ENCODE data around the gene SAMHD1. TPM values are rescaled to one million over a fixed set of nuclear protein-coding genes. Genes with fewer than 3 reads are reported as not detected.
A peak's percentile ranks its signal among the peaks of the same experiment; 100 is the strongest.

The SAMHD1 gene
- total and polyA plus RNA-seq, 9 of the 15 experiments (the other 6 are each of a cell fraction or from before 2014, with no cell fraction given): 6.8 to 20.4 (median 14.8) TPM

- Histone ChIP-seq H3K9ac (ENCODE audit: insufficient read depth in 1 of 2, low read depth in 2 of 2, low read length in 2 of 2) (peak overlapping the region; percentile 61 to 98), H3K79me2 (ENCODE audit: control insufficient read depth, insufficient read depth, low read length) (peaks cover 6% of the 10 kb centered on the region; the same call in 2 of the 3 replicates), H3K27ac (ENCODE audit: extremely low read depth, low read depth, low read length) (peak overlapping the region; percentile 69), H3K4me2 (ENCODE audit: insufficient read depth, low read length) (peak overlapping the region; percentile 65), H4K20me1 (replicated peaks; ENCODE audit: control insufficient read depth, insufficient read depth, low read length) (no peaks in the 10 kb centered on the region), H3K9me3 (replicated peaks; ENCODE audit: control insufficient read depth, insufficient read depth, low read depth, low read length) (no peaks in the 10 kb centered on the region), H2AFZ (ENCODE audit: low read depth, low read length) (peak overlapping the region; percentile 84), H3K27me3 (ENCODE audit: control insufficient read depth in 2 of 2, insufficient read depth in 2 of 2, low read length in 2 of 2) (no peaks in the 10 kb centered on the region), H3K4me3 (peak overlapping the region; percentile 83), H3K36me3 (ENCODE audit: control insufficient read depth, insufficient read depth, low read length) (no peaks in the 10 kb centered on the region), H3K9me1 (ENCODE audit: control insufficient read depth, insufficient read depth, low read length) (no peaks in the 10 kb centered on the region), H3K4me1 (replicated peaks in 1 of 2; ENCODE audit: control insufficient read depth in 2 of 2, insufficient read depth in 2 of 2, low read length in 2 of 2) (peaks cover 17 to 19% of the 10 kb centered on the region in 2 experiments; a peak in 4 of 5 replicates)
- FAIRE-seq: no peak
- DNase-seq (ENCODE audit: extremely low read depth in 1 of 4, low spot score in 3 of 4): no peak
- CTCF ChIA-PET (ENCODE audit: low intra/inter-chr PET ratio): interaction anchor here (0.7 kb wide), 1 partner anchor 206 kb away, joined by 4 read pairs; no protein-coding TSS in a partner anchor
- TSS peak; percentile 95 for BruUV-seq (replicated peaks)
- POLR2A ChIA-PET: interaction anchor here (0.6 kb wide), 1 partner anchor 97 kb away, joined by 3 read pairs; no protein-coding TSS in a partner anchor
- WGBS (ENCODE audit: insufficient coverage, low coverage, missing lambda C conversion rate): 31% methylated on average over 11 of the region's 11 CpGs
- peak; percentile 15 for ATAC-seq
- intact Hi-C loops (cut with micrococcal nuclease): loop anchor here (5.0 kb wide), 1 partner anchor 380 kb away; the partner anchor contains the start of gene TGIF2
- in situ Hi-C loops (cut with MboI): no loop called here
- no peak for TF ChIP-seq NR3C1 (CRISPR knock-in tag; IDR thresholded peaks at IDR 0.05)
- peak; percentile 27; the same call in 1 of the 2 replicates for TF ChIP-seq REST (IDR thresholded peaks at IDR 0.05; ENCODE audit: borderline replicate concordance)
- no peak for TF ChIP-seq REST (CRISPR knock-in tag; IDR thresholded peaks at IDR 0.05; ENCODE audit: low read depth)
These were observed 651 bp upstream of the SAMHD1 start for GRCh38 chr20:36951979-36952738.

Measured in K562 (cell line).